HG03378 (cell line): ENCODE data around the gene KIAA1586.

Source experiments
- ATAC-seq: cut with Tn5 transposase; IDR thresholded peaks from one replicate; pipeline ENCODE4 v1.9.1; 2021; ENCODE audit warnings: mild to moderate bottlenecking, moderate library complexity; ENCODE audit not compliant: unreplicated experiment

The KIAA1586 gene

GRCh38 chr6:57097596-57097995, 51.1 kb downstream of the KIAA1586 start:
- no peak for ATAC-seq

- no peak for ATAC-seq
Measured at GRCh38 chr6:57102976-57103375, 56.5 kb downstream of the KIAA1586 start.

GRCh38 chr6:57104336-57104735, 57.8 kb downstream of the KIAA1586 start:
- no peak for ATAC-seq
